GM12891 (cell line): ENCODE data around the gene MAMDC2.

Experiments
- PAX5 ChIP-seq: IDR thresholded peaks from 2 replicates; pipeline ENCODE4 v1.6.1; 2011; ENCODE audit warnings: low read length, moderate library complexity, mild to moderate bottlenecking; ENCODE audit not compliant: insufficient read depth, severe bottlenecking
- POLR2A ChIP-seq: IDR thresholded peaks from 2 replicates; pipeline ENCODE4 v1.6.1; 2011; ENCODE audit warnings: low read depth, low read length, control low read depth
- POLR2AphosphoS5 ChIP-seq: IDR thresholded peaks from 2 replicates; pipeline ENCODE4 v1.6.1; 2011; ENCODE audit warnings: low read depth, low read length, control low read depth
- POU2F2 ChIP-seq: IDR thresholded peaks from 2 replicates; pipeline ENCODE4 v1.6.1; 2011; ENCODE audit warnings: low read depth, mild to moderate bottlenecking, control low read depth, low read length, moderate library complexity
- TAF1 ChIP-seq: IDR thresholded peaks from 2 replicates; pipeline ENCODE4 v1.6.1; 2011; ENCODE audit warnings: low read depth, low read length, control low read depth

- TF ChIP-seq POLR2A (no peak), POLR2AphosphoS5 (no peak), POU2F2 (no peak), PAX5 (no peak), TAF1 (no peak)
These were observed 117.3 kb downstream of the MAMDC2 start for GRCh38 chr9:70160686-70161600.
